GM21526 (cell line): ENCODE data around the gene EML1.

Source experiments
- ATAC-seq: cut with Tn5 transposase; IDR thresholded peaks from one replicate; pipeline ENCODE4 v1.9.1; 2021; ENCODE audit warnings: moderate library complexity; ENCODE audit not compliant: unreplicated experiment, low FRiP score

EML1 gene

DNA sequence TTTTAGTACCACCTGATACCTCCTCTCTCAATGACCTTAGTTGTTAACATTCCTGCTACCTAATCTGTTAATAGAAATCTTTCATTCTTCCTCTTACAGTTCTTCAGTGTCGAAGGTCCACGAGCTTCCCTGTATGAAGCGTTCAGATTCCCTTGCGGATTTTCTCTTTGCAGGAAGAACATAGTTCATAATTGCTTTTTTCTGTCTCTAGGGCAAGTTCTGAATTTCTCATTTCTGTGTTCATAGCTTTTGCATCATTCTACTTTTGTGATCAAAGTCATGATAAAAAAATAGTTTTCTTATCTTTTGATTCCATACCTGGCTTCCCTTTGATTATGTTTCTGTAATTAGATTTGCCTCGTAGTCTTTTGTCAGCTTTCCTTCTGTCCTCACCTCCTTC, 94.9 kb downstream of the EML1 start:
- no peak for ATAC-seq

DNA sequence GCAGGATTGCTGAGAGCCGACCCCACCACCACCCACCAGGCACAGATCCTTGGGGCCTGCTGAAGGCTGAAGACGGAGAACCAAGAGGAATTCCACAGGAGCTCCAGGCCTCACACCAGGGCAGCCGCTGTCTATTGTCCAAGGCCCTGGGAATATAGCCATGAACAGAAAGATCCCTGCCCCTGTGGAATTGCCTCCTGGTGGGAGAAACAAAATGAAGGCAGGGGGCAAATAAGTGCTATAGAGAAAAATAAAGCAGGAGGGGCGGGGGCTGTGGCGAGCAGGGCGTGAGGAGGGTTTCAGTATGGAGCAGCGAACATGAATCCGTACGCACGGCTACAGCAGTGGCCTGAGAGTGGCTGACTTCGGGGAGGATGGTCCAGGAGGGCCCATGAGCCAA, 96.1 kb downstream of the EML1 start:
- ATAC-seq, result no peak

DNA sequence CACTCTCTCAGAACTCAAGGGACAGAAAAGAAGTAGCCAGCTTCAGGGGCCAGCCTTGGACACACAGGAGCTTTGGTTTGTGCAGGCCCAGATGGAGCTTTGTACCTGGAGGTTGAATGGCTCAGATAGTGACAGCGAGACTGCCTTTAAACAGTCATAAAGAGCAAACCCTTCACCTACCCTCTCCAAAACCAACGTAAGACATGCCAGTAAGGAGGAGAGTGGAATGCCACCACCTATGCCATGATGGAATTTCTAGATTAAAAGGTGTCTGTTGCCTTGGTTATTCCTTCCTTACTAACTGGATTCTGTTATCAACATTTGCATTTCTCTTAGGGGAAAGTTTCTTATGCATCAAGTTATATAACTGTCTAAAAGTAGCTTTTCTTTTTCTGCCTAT, 98.1 kb downstream of the EML1 start:
- no peak for ATAC-seq

DNA sequence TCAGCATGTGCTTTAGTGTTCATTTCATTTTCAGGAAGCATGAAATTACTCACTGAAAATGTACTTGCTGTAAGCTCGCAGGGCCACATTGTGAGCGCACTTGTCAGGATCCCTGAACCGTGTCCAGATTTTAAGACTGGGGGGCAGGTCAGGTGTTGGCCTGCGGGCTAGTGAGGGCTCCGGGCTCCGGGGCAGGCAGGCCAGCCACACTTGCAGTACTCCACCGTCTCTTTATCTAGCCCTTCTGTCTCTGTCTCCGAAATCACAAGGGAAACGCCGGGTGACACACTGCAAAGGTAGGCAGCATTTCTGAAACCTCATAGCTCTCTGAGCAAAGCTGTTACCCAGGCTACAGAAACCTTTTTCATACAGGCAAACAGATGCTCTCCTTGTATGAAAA, 98.7 kb downstream of the EML1 start:
- peak; percentile 81 for ATAC-seq

DNA sequence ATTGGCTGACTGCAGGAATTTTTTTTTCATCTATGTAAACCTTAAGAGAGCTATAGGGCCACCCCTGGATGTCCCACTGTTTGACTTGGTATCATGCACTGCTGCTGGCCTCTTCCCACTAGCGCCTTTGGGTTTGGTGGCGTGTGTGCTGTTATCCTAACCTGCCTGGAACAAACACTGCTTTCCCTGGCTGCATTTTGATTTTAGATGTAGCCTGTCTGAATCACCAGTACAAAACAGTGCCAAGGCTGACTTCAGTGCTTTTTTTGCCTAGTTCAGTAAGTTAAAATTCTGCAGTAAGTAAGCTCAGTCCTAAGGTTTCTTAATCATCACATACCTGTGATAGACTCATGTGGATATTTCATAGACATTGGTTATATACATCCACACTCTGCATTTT, 99.2 kb downstream of the EML1 start:
- ATAC-seq, result no peak

DNA sequence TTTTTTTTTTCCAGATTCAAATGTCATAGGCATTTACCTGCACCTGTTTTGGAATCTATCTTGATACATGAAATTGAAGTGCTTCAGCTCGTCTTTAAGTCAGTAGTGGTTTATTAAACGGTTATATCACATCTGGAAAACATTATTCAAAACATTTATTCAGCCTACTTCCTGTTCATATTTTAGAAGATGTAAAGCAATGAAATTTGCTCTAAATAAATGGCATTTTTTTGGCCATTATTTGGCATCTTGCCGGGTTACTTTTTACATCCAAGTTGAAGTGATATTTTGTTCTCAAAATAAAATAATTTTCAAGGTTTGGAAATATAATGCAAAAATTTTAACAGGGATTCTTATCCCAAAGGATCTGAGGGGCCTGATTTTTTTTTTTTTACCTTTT, 103.1 kb downstream of the EML1 start:
- ATAC-seq, result no peak

DNA sequence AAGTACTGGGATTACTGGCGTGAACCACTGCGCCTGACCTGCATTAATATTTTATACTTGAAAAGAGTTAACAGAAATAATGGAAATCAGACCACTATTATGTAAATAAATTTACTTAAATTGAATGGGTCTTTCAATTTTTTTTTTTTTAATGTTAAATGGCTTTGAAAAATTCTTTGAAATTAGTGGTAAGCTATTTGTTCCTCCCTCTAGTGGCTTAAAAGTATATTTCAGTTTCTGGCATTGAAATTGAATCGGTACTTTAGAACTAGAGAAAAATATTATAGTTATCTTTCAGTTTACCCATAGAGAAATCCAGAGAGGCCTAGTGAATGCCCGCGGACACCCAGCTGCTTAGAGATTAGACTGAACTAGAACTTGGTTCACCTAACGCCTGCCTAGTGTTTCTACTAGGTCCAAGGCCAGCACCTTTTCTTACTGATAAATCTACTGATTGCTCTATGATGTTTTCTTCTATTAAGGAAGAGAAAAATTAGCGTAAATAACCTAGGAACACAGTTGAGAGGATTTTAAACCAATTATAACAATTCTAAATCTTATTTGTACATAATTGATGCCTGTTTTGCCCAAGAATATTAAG, 106.5 kb downstream of the EML1 start:
- ATAC-seq, result no peak

DNA sequence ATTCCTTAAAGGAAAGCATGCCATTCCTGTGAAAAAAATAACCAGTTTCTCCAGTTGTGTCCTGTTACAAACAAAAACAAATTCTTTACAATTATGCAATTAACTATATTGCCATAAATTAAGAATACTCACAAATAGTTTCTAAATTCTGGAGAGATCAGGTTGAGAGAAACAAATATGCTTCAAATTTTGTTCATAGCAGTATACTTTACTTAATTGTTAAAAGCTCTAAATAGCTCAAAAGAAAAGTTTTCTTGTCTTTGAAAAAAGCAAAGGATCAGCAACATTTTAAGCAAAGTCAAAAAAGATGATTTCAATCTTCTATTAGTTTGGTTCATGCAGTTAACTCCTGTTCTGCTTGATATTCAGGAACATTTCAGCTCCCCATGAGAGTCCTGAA, 109.7 kb downstream of the EML1 start:
- ATAC-seq, result no peak

DNA sequence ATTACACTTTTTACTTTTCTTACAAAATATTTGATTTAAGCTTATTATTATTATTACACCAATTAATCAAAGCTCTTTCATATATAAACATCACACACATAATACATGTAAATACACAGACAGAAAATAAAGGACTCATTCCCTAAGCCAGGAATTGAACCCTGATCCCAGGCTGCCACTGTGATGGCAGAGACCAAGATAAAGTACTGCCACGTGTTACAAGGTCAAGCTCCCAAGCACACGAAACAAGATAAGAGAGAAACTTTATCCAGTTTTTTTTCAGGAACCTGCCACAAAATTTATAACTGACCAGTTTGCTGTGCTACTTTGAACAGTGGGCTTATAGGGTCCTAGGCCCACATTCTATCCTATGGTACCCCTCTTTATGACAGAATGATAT, 111.3 kb downstream of the EML1 start:
- ATAC-seq, result no peak

DNA sequence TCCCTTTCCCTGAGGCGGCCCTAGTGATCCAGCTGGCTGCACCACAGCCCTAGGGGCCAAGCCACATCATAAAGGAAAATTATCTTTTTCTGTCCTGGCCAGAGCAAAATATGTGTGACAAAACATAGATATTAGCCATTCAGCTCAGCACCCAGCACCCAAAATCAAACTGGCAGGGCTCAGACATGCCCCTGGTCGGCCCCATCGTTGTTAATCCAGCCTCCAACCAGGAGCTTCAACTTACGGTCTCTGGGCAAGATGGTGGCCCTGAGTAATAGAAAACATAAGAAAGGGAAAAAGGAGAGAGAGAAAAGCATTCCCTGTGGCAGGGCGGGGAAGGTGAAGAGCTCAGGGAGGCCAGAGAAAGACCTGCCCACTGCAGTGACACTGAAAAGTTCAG, 111.9 kb downstream of the EML1 start:
- ATAC-seq, result no peak

DNA sequence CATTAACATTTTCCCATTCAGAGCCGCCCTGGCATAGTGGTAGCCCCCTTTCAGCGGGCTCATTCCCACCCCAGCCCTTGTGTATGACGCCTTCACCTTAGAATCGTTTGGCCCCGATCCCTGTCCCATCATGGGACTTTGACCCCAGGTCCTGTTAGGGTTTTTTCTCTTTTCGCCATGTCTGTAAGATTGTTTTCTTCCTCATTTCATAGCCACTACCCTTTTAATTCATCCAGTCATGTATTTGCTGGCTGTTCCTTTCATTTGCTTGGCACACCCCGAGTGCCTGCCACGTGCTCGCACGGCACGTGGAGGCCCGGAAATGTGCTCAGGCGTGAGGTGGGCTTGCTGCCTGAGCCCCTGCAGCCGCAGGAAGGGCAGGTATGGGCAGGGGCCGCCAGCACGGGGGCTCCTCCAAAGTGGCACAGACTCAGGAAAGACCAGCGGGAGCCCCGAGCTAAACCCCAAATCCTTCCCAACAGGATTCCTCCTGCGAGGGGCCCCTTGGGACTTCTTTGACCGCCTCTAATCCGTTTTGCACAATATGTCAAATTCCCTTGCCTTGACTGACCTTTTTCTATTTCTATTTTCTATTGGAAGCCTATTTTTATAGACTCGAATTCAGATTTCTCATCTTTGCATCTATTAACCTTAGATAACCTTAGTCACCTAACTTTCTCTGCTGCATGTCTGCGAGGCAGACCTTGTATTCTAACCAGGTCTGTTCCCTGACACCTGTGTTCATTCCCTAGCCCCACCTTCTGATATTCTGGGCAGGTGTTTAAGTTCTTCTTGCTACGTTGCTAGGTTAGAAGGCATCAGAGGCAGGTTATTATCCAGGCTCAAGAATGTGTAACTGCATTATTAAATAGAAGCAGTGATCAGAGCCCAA, 114.8 kb downstream of the EML1 start:
- no peak for ATAC-seq

DNA sequence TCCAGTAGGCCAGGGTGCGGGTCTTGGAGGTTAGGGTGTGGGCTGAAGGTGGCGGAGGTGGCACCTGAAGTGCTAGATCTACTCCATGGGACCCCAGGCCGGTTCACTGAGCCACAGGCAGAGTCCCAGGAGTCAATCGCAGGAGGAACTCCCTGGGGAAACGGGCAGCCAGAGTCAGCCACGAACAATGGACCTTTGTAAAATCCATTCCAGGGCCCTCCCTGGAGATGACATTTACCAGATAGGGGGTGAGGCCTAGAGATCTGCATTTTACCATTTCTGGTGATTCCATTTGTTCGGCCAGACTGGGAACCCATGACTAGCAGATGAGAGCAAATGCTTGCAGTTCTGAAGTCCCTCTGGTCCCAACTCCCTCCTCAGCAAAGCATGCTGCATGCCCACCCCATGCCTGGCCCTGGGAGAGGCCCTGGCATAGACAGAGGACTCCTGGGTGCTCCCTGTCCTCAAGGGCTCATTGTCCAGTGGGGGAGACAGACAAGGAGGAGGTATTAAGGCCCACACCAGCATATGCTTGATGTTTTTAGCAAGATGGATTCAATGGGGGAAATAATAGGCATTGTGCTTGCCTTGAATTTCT, 115.5 kb downstream of the EML1 start:
- no peak for ATAC-seq

DNA sequence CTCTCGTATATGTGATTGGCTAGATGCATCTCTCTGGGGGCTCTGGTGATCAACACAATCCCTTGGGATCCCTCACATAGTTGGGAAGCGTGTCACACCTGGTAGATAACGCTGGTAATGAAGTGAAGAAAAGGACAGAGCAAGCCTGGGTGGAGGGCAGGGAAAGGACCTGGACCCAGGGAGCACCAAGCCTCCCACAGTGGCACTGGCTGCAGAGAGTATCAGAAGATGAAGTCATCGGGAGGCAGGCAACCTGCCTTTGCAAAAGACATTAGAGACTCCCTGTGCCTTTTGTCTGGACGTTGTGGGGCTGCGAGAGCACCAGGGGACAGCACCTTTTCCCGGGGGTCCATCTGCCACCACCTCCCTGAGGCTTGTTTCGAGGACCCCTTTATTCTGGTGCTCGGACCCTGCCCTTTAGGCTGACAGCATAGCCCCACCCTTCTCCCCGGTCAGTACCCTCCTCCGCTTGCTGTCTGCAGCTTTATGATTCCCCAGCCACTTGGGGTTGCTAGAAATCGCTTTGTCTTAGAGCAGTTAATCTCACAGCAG, 116.4 kb downstream of the EML1 start:
- no peak for ATAC-seq

DNA sequence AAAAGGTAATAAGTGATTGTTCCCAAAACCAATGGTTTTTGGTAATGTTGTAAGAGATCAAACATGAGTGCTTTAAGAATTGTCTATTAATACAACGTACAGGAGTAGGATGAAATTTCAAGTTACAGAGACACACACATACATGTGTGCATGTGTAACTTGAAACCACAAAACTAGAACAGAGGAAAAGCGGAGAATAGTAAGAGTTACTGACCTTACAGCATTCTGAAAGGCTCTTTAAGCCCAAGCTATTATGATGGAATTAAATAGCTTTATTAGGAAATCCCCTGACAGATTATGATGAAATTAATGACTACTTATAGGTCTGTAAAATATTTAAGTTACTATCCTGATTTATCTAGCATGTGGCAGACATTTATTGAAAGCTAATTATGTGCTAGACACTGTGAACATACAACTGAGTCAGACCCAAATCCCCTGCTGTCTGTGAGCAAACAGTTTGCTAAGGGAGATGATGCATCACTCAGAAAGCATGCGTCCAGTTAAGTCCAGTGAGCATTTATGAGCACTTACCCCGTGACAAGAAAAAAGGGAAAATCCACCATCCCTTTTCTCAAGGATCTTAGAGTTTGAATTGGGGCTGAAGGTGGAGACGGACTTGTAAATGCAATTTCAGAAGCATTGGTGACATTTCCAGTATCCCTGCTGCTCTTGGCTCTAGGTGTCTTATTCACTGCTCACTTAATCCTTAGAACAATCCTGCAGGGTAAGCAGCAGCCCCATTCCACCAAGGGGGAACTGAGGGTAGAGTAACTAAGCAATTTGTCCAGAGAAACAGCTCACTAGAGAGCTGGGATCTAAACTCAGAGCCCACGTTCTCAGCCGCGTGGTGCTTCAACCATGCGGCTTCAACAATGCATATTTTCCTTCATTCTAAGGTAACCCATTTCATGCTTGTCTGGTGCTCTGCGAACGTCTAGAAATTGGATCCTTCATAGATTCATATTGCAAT, 117.4 kb downstream of the EML1 start:
- ATAC-seq, result no peak

DNA sequence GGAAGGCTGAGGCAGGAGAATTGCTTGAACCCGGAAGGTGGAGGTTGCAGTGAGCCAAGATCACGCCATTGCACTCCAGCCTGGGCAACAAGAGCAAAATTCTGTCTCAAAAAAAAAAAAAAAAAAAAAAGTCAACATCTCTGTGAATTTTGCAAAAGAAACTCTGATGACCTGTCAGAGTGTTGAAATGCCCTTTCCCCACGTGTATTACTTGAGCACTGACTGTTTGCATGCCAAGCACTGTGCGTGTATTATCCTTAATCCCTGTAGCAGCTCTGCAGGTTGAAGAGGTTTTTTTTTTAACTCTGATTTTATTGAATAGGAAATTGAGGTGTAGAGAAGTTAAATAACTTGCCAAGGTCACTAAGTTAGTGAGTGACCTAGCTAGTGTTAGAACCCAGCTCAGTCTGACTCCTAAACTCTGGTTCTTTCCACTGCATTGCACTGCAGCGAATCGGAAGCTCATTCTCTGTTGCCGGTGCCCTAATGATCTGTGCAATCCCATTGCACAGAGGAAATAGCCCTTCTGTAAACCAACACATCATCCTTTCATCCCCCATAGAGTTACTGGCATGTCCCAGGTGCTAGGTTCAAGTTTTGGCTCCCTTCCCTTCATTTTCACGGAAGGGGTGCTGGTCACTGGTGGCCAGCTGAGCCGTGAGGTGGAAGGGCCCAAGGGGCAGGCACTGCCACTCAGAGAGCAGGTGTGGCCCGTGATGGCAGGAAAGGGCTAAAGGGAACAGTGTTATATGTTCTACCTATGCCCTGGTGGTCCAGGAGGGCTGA, 122.3 kb downstream of the EML1 start:
- no peak for ATAC-seq

DNA sequence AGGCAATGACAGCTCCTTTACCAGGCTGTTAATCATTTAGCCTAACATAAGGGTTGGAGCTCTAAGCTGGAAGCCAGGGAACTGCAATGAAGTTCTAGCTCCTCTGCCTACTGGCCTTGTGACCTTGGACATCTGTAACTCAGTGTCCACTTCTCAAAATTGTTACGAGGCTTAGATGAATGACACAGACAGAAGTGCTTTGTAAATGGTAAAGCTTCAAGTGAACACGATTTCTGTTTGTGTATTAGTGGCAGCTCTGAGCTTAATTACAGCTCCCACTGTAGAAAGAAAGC, 122.8 kb downstream of the EML1 start:
- ATAC-seq, result no peak

DNA sequence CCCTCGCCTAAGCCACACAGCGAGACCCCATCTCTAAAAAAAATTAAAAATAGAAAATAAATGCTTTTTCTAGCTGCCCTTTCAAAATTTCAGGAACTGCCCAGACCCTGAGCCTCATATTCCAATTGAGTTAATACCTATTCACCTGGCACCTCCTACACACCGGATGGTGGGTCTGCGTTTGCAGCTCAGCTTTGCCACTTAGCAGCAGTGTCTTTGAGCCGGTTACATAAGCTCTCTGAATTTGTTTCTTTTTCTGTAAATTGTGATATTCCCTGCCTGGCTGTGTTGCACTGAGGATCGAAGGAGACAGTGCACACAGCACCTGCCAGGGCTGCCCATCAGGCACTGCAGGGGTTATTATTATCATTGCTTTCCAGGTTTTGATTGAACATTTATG, 125.6 kb downstream of the EML1 start:
- ATAC-seq, result no peak

DNA sequence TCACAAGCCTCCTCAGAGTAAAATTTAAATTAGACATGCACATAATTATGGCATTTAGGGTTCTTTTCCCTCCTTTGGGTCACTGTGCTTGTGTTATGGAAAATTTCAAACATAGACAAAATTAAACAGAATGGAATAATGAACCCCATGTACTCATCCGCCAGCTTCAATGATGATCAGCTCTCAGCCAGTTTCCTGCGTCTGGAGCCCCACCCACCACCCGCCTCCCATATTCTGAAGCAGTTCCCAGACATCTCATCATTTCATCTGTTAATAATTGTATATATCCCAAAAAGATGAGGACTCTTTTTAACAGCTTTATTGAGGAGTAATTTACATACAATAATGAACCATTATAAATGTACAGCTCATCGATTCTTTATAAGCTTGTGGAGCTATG, 128.2 kb downstream of the EML1 start:
- ATAC-seq, result no peak

DNA sequence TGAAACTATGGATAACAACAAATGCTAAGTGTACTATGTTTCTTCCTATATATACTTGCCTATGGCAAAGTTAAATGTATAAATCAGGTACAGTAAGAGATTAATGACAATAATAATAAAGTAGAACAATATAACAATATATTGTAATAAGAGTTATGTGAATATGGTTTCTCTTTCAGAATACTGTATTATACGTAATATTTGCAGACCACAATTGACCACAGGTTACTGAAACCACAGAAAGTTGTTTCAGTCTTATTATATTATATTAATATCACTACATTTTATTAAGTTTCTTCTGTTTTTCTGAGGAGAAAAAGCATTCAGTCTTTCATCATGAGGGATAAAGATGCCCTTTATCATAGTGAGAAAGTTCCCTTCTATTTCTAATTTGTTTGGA, 131.2 kb downstream of the EML1 start:
- no peak for ATAC-seq

DNA sequence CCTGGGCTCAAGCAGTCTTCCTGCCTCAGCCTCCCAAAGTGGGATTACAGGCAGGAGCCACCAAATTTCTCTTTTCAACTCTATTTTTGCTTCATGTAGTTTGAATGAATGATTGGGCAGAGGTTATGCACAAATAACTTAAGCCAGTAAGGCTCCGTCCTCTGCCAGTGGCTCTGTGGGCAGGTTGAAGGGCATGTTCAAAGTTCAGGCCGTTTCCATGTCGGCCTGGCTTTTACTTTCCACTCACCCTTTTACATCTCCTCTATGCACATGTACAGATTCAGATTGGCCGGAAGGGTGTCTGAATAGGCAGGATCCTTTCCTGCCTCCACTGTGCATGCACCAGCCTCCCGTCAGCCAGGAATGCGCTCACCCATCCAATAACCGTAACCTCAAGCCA, 132.3 kb downstream of the EML1 start:
- no peak for ATAC-seq
